H1 (cell line): Measurements from ENCODE around the gene ZNF311. TPM values are rescaled to one million over a fixed set of nuclear protein-coding genes. Genes with fewer than 3 reads are reported as not detected.

Source experiments
- CTCF ChIA-PET: fragments of 300-600 bp; sonication (Branson Sonifier 250); formaldehyde crosslinking; loops from one replicate; lab custom pipeline; 2021; ENCODE audit not compliant: partially characterized antibody; lab: Charles Lee
- POLR2A ChIA-PET: fragments of 300-600 bp; sonication (Branson Sonifier 250); formaldehyde crosslinking; loops from one replicate; lab custom pipeline; 2021; ENCODE audit warnings: inconsistent platforms; ENCODE audit not compliant: partially characterized antibody; lab: Charles Lee
- DNase-seq, 2 experiments: peaks; one replicate each; pipeline versions ENCODE4 v3.0.0 to v3.0.0-alpha.2; 2010 to 2022; ENCODE audit warnings: low spot score in 2 of 2, low read depth in 1 of 2, mixed read lengths in 1 of 2
- FAIRE-seq: peaks from 2 replicates; lab custom pipeline; 2011; peaks lifted over from hg19 to GRCh38; lab: Jason Lieb, UNC
- H2AFZ ChIP-seq: 2 replicates; pipeline ENCODE4 v1.8.1; 2012; ENCODE audit warnings: low read length, inconsistent platforms
- H2AK5ac ChIP-seq: 2 replicates; pipeline ENCODE4 v1.6.1; 2013; ENCODE audit warnings: low read depth, low read length
- H2BK120ac ChIP-seq: replicated peaks from 2 replicates; pipeline ENCODE3; 2013; ENCODE audit warnings: low read depth, low read length, inconsistent platforms
- H2BK12ac ChIP-seq: 2 replicates; pipeline ENCODE4 v1.6.1; 2013; ENCODE audit warnings: low read depth, low read length
- H2BK15ac ChIP-seq: 2 replicates; pipeline ENCODE4 v1.6.1; 2013; ENCODE audit warnings: low read length
- H2BK20ac ChIP-seq: 2 replicates; pipeline ENCODE4 v1.6.1; 2013; ENCODE audit warnings: low read length
- H2BK5ac ChIP-seq: 2 replicates; pipeline ENCODE4 v1.6.1; 2013; ENCODE audit warnings: low read depth, low read length
- H3K14ac ChIP-seq: 2 replicates; pipeline ENCODE4 v1.6.1; 2013; ENCODE audit warnings: inconsistent platforms; ENCODE audit not compliant: insufficient read length
- H3K18ac ChIP-seq: 2 replicates; pipeline ENCODE4 v1.6.1; 2013; ENCODE audit warnings: low read length; ENCODE audit errors: extremely low read depth
- H3K23ac ChIP-seq: 2 replicates; pipeline ENCODE4 v1.6.1; 2013; ENCODE audit warnings: inconsistent platforms; ENCODE audit not compliant: insufficient read length
- H3K23me2 ChIP-seq: 2 replicates; pipeline ENCODE4 v1.6.1; 2013; ENCODE audit warnings: low read depth, low read length
- H3K27ac ChIP-seq: 2 replicates; pipeline ENCODE4 v1.6.1; 2011; ENCODE audit warnings: low read depth, low read length, inconsistent platforms
- H3K27me3 ChIP-seq, 4 experiments: replicated peaks in 1 of 4; 1 replicate in 1 of 4; 2 replicates in 3 of 4; pipeline versions ENCODE4 v1.6.1 to v1.8.1; 2011 to 2013; ENCODE audit warnings: low read length in 3 of 4, mild to moderate bottlenecking in 3 of 4, inconsistent platforms in 2 of 4, mixed read lengths in 2 of 4, moderate library complexity in 1 of 4; ENCODE audit not compliant: control insufficient read depth in 3 of 4, insufficient read depth in 3 of 4; ENCODE audit errors: extremely low read depth in 1 of 4
- H3K36me3 ChIP-seq, 4 experiments: 2 replicates each; pipeline versions ENCODE4 v1.6.1 to v1.8.1; 2011 to 2013; ENCODE audit warnings: mild to moderate bottlenecking in 4 of 4, low read length in 3 of 4, moderate library complexity in 2 of 4, control low read depth in 1 of 4, inconsistent platforms in 1 of 4; ENCODE audit not compliant: insufficient read depth in 4 of 4, control insufficient read depth in 2 of 4
- H3K4ac ChIP-seq: replicated peaks from 2 replicates; pipeline ENCODE3; 2013; ENCODE audit warnings: low read length, low read depth, mixed read lengths, inconsistent platforms; ENCODE audit not compliant: insufficient read length
- H3K4me1 ChIP-seq, 4 experiments: replicated peaks in 1 of 4; 1 replicate in 1 of 4; 2 replicates in 3 of 4; pipeline versions ENCODE4 v1.6.1 to v1.8.1; 2011 to 2013; ENCODE audit warnings: low read length in 3 of 4, inconsistent platforms in 2 of 4, mixed read lengths in 1 of 4; ENCODE audit not compliant: insufficient read depth in 4 of 4, control insufficient read depth in 3 of 4
- H3K4me2 ChIP-seq, 2 experiments: 2 replicates each; pipeline versions ENCODE4 v1.6.1 to v1.8.1; 2011 to 2013; ENCODE audit warnings: low read depth in 2 of 2, low read length in 2 of 2, control low read depth in 1 of 2, inconsistent platforms in 1 of 2, mild to moderate bottlenecking in 1 of 2; ENCODE audit not compliant: insufficient read depth in 1 of 2
- H3K4me3 ChIP-seq, 4 experiments: fragments of 200-600, 300-600 bp in 1 of 4; sonication (generic), shearing (Covaris generic), sonication (Bioruptor Twin) in 1 of 4; 2 replicates each; pipeline versions ENCODE4 v1.5.1 to v1.8.1; 2011 to 2016; ENCODE audit warnings: low read length in 4 of 4, low read depth in 3 of 4, control low read depth in 2 of 4, inconsistent platforms in 2 of 4, mild to moderate bottlenecking in 2 of 4, mixed read lengths in 1 of 4, moderate library complexity in 1 of 4; ENCODE audit not compliant: insufficient read depth in 2 of 4; ENCODE audit errors: extremely low read depth in 1 of 4
- H3K56ac ChIP-seq: replicated peaks from 2 replicates; pipeline ENCODE3; 2013; ENCODE audit warnings: low read depth, mild to moderate bottlenecking, mixed read lengths, low read length, inconsistent platforms; ENCODE audit not compliant: insufficient read length
- H3K79me1 ChIP-seq: 2 replicates; pipeline ENCODE4 v1.6.1; 2013; ENCODE audit warnings: low read depth, low read length, control low read depth
- H3K79me2 ChIP-seq, 2 experiments: 2 replicates each; pipeline versions ENCODE4 v1.6.1 to v1.8.1; 2012 to 2013; ENCODE audit warnings: low read length in 2 of 2, mild to moderate bottlenecking in 2 of 2, inconsistent platforms in 1 of 2; ENCODE audit not compliant: insufficient read depth in 2 of 2, control insufficient read depth in 1 of 2
- H3K9ac ChIP-seq, 4 experiments: replicated peaks in 1 of 4; 1 replicate in 1 of 4; 2 replicates in 3 of 4; pipeline versions ENCODE4 v1.6.1 to v1.8.1; 2011 to 2013; ENCODE audit warnings: low read depth in 3 of 4, low read length in 3 of 4, control low read depth in 2 of 4, mild to moderate bottlenecking in 2 of 4, moderate library complexity in 2 of 4, inconsistent platforms in 1 of 4; ENCODE audit errors: extremely low read depth in 1 of 4
- H3K9me3 ChIP-seq, 2 experiments: 2 replicates each; pipeline versions ENCODE4 v1.6.1 to v1.8.1; 2012 to 2013; ENCODE audit warnings: mild to moderate bottlenecking in 2 of 2, moderate library complexity in 2 of 2, control low read depth in 1 of 2, inconsistent platforms in 1 of 2, low read depth in 1 of 2, low read length in 1 of 2, mixed read lengths in 1 of 2; ENCODE audit not compliant: insufficient read depth in 2 of 2
- H4K20me1 ChIP-seq, 2 experiments: replicated peaks in 1 of 2; 2 replicates each; pipeline versions ENCODE3 to v1.8.1; 2011 to 2013; ENCODE audit warnings: inconsistent platforms in 2 of 2, low read length in 2 of 2, mild to moderate bottlenecking in 1 of 2; ENCODE audit not compliant: insufficient read depth in 2 of 2, control insufficient read depth in 1 of 2
- H4K5ac ChIP-seq: 2 replicates; pipeline ENCODE4 v1.6.1; 2013; ENCODE audit warnings: low read length, low read depth, mixed read lengths, inconsistent platforms; ENCODE audit not compliant: insufficient read length
- H4K8ac ChIP-seq: 2 replicates; pipeline ENCODE4 v1.8.0; 2013; ENCODE audit warnings: mild to moderate bottlenecking, moderate library complexity, low read length, inconsistent platforms; ENCODE audit not compliant: insufficient read depth; ENCODE audit errors: extremely low read depth
- H4K91ac ChIP-seq: replicated peaks from 2 replicates; pipeline ENCODE3; 2013; ENCODE audit warnings: low read length, mixed read lengths, inconsistent platforms; ENCODE audit not compliant: insufficient read length
- BCL11A ChIP-seq, 2 experiments: IDR thresholded peaks; one replicate each; pipeline ENCODE4 v1.6.1; 2011; ENCODE audit warnings: low read depth in 2 of 2, low read length in 2 of 2, mild to moderate bottlenecking in 2 of 2
- POU5F1 ChIP-seq: IDR thresholded peaks from 2 replicates; pipeline ENCODE4 v1.6.1; 2011; ENCODE audit warnings: low read depth, mild to moderate bottlenecking, low read length, moderate library complexity
- SP1 ChIP-seq: IDR thresholded peaks from 2 replicates; pipeline ENCODE4 v1.6.1; 2011; ENCODE audit warnings: low read depth, low read length
- ZNF274 ChIP-seq: IDR thresholded peaks from 2 replicates; pipeline ENCODE4 v1.7.0; 2012; ENCODE audit warnings: low read length, borderline replicate concordance; ENCODE audit errors: extremely low read depth
- WGBS, 2 experiments: shearing (Covaris generic) in 1 of 2; methylation state at CpG; one replicate each; pipeline versions ENCODE4 v1.1.6 to v1.1.7; 2013 to 2015; ENCODE audit warnings: low lambda C conversion rate in 2 of 2, mixed read lengths in 2 of 2, inconsistent platforms in 1 of 2, low coverage in 1 of 2, missing lambda C conversion rate in 1 of 2; ENCODE audit not compliant: insufficient replicate concordance in 2 of 2, insufficient coverage in 1 of 2, insufficient read length in 1 of 2; ENCODE audit errors: extremely low coverage in 1 of 2, missing lambda C conversion rate in 1 of 2; 5-methylcytosine and 5-hydroxymethylcytosine counted together
- polyA plus RNA-seq, 7 experiments: library from polyadenylated mRNA; depleted of rRNA in 3 of 7; stranded (reverse) in 5 of 7; unstranded in 2 of 7; fragments of >200 nt in 5 of 7; fragments of 200-250 nt in 2 of 7; gene quantifications; 1 replicate in 5 of 7; 2 replicates in 1 of 7; 4 replicates in 1 of 7; pipeline versions ENCODE4 v1.2.1 to v1.2.3, GENCODE V29; 2011 to 2013; ENCODE audit warnings: missing spikeins in 2 of 7, mixed read lengths in 2 of 7
- total RNA-seq: library from RNA; stranded (reverse); fragmentation: NEBNext Ultra II Directional; extraction: Animal tissue kit (Norgen Biotek cat#: 25700); gene quantifications from 2 replicates; pipeline ENCODE4 v1.2.1, GENCODE V29; 2021

Gene ZNF311
- total and polyA plus RNA-seq, 2 of the 8 experiments (the other 6 are each of a cell fraction or from before 2014, with no cell fraction given): 1.9 to 4.2 TPM

GRCh38 chr6:29028821-29029220 is 23.7 kb upstream of the ZNF311 start:
- WGBS, 2 experiments: 88% methylated on average over 13 of the region's 13 CpGs; no CpG with 5 or more reads in 1 of the 2 experiments
- TF ChIP-seq ZNF274: no peak
- no peak for TF ChIP-seq SP1
- no peak for TF ChIP-seq BCL11A (IDR thresholded peaks at IDR 0.05; ENCODE audit: low read depth in 2 of 2, low read length in 2 of 2)
- TF ChIP-seq POU5F1: no peak
- H3K36me3 ChIP-seq: no peaks in the 10 kb centered on the region
- H3K23me2 ChIP-seq: no peaks in the 10 kb centered on the region
- H3K4me2 ChIP-seq: no peak overlapping the region
- H3K4ac ChIP-seq: no peak overlapping the region
- no peak overlapping the region for H3K56ac ChIP-seq
- no peaks in the 10 kb centered on the region for H3K4me1 ChIP-seq
- H3K79me2 ChIP-seq: no peaks in the 10 kb centered on the region
- no peaks in the 10 kb centered on the region for H3K79me1 ChIP-seq
- H4K8ac ChIP-seq: no peak overlapping the region
- FAIRE-seq (no peak), DNase-seq (no peak)
- no peak overlapping the region for H3K4me3 ChIP-seq
- H3K27me3 ChIP-seq: no peaks in the 10 kb centered on the region; a peak in 1 of 7 replicates
- ChIA-PET CTCF (interaction anchor here (1.3 kb wide), 1 partner anchor 43 kb away, joined by 3 read pairs; no protein-coding TSS in a partner anchor), POLR2A (no interaction called here)
- no peaks in the 10 kb centered on the region for H3K9me3 ChIP-seq
- H2BK120ac ChIP-seq: no peak overlapping the region
- H3K14ac ChIP-seq: no peak overlapping the region
- no peak overlapping the region for H2BK15ac ChIP-seq
- no peak overlapping the region for H2BK5ac ChIP-seq
- H3K18ac ChIP-seq: no peak overlapping the region
- no peak overlapping the region for H2AK5ac ChIP-seq
- no peaks in the 10 kb centered on the region for H4K20me1 ChIP-seq
- H3K27ac ChIP-seq: no peak overlapping the region
- H3K23ac ChIP-seq: no peak overlapping the region
- H4K91ac ChIP-seq: no peak overlapping the region
- no peak overlapping the region for H2BK12ac ChIP-seq
- H3K9ac ChIP-seq: no peak overlapping the region
- no peak overlapping the region for H2BK20ac ChIP-seq
- H2AFZ ChIP-seq: no peak overlapping the region
- no peak overlapping the region for H4K5ac ChIP-seq
